Measurements from ENCODE around the gene PLEKHA3.

GRCh38 chr2:178510384-178510783 lies 30.1 kb downstream of the PLEKHA3 start:
- no peak for TF ChIP-seq ZBTB33 (IDR thresholded peaks at IDR 0.05; ENCODE audit: extremely low read depth, insufficient replicate concordance, low read length)
- TF ChIP-seq POLR2A (IDR thresholded peaks at IDR 0.05; ENCODE audit: borderline replicate concordance, extremely low read depth, insufficient read depth, insufficient read length) = no peak
- no peak for TF ChIP-seq SIN3A (IDR thresholded peaks at IDR 0.05; ENCODE audit: low read depth)
- no peak for TF ChIP-seq POLR2AphosphoS5 (IDR thresholded peaks at IDR 0.05; ENCODE audit: low read depth, low read length)
- TF ChIP-seq CTCF (IDR thresholded peaks at IDR 0.05 in 2 of 3, conservative IDR thresholded peaks at IDR 0.05 in 1 of 3; ENCODE audit: borderline replicate concordance in 1 of 3, insufficient read depth in 1 of 3, low read depth in 2 of 3, low read length in 2 of 3) = no peak
- no peak for TF ChIP-seq EZH2 (IDR thresholded peaks at IDR 0.05)
- no peak for TF ChIP-seq RAD21 (IDR thresholded peaks at IDR 0.05; ENCODE audit: low read depth)
- TF ChIP-seq SP1 (IDR thresholded peaks at IDR 0.05; ENCODE audit: low read depth) = no peak
- no peak for TF ChIP-seq ELF1 (IDR thresholded peaks at IDR 0.05; ENCODE audit: borderline replicate concordance, low read depth)
